SK-N-DZ (cell line): Measurements from ENCODE around the gene NTRK3.
"Not testable (repeated sequence)": the region's sequence is repeated elsewhere in the genome, so short reads cannot be mapped to it uniquely, and the experiment has no call there.

Experiments
- DNase-seq: peaks from one replicate; pipeline ENCODE4 v3.0.0-alpha.2; 2015; ENCODE audit warnings: low spot score

Gene NTRK3

DNA sequence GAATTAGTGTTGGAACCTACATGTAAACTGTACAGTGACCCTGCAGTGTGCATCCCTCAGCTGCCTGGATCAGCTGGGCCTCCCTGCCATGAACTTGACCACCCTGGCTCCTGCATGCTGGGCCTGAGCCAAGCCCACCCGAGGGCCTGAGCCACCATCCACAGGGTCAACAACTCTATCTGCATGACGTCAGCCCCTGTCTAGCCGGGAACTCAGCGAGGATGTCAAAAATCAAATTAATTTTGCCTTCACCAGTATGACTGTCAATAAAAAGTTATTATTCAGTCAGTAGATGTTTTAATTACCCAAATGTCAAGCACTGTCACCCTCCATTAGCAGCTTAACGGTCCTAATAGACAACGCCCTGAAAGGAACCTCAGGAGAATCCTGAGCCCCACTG is 181.4 kb downstream of the NTRK3 start:
- DNase-seq, result no peak

DNA sequence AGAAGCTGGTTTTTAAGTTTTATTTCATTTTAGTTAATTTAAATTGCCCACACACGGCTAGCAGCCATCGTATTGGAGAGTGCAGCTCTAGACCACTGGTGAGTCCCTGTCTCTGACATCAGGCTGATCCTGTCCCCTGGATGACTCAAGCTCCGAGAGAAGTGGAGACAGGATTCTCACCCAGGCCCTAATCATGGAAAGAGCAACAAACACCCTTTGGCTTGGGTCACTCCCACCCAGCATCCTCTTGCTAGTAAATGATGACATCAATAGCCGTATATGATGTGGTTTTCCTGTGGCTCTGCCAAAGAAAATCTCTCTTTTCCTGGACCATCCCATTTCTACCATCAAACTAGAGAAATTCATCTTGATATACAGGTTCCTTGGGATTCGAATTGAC is 182.2 kb downstream of the NTRK3 start:
- DNase-seq, result no peak

DNA sequence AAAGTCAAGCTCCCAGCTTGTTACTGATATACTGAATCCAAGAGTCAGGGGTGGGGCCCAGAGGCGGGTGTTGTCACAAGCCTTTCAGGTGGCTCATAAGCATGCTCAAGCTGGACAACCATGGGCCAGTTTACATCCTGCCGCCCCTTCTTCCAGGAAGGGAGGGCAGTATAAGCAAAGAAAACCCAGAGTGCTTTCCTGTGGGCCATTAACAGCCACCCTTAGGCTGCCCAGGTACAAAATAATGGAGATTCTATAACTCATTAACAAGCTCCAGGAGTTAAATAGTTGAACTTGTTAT is 183.2 kb downstream of the NTRK3 start:
- no peak for DNase-seq

DNA sequence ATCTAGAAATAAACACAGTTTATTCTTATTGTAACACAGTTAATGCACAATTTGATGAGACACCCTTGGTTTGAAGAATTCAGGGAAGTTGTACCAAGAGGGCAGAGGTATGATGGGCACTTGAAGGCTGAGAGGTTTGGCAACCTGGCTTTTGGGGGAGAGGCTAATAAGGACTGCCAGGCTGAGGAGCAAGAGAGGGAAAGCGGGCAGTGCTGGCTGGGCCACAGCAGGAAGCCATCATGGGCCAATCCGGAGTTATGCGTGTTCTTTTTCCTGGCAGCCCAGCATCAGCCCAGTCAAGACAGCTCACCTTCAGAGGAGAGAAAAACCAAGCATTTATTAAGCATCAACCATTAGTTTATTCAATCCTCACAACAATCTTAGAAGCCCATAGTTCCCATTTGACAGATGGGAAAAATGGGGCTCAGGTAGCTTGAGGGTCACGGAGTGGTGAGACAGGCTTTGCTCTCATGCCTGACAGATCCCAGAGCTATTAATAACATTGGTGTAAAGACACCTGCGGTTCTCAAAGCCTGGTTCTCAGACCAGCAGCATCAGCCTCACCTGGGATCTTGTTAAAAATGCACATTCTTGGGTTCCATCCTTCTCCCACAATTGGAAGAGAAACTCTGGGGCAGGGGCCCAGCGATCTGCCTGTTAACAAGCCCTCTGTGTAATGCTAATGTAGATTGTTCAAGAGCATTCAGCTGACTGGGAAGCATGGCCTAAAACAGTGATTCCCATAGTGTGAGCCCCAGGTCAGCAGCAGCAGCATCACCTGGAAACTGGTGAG is 183.7 kb downstream of the NTRK3 start:
- DNase-seq, result no peak

DNA sequence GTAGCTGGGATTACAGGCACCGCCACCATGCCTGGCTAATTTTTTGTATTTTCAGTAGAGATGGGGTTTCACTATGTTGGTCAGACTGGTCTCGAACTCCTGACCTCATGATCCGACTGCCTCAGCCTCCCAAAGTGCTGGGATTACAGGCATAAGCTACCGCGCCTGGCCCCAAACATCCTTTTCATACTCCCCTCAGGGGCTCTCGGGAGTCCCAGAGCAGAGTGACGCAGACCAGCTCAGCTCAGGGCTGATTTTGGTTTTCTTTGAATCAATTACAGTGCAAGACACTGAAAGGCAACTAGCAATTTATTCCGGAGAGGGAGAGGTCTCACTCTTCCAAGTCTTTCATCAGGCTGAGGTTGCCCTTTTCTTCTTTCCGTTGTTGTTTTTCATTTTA is 184.4 kb downstream of the NTRK3 start:
- not testable (repeated sequence) for DNase-seq

DNA sequence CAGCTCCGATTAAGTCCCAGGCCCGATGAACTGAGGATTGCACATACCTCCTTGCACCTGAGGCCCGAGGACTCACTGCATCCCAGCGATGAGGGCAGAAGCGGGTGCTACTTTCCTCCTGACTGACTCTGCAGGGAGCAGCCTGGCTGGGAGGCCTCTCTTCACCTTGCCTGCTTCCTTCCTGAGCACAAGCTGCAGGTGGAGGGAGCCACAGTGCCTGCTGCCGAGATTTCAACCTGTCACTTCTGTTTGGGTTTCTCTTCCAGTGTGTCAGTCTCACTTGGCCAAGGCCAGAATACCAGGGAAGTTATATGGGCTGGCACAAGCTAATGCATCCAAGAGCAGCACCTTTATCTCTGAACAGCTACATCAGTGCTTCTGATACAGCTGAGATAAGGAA is 185.4 kb downstream of the NTRK3 start:
- no peak for DNase-seq

- no peak for DNase-seq
These were observed 187.0 kb downstream of the NTRK3 start for GRCh38 chr15:88069561-88069960.

- no peak for DNase-seq
These were observed 189.2 kb downstream of the NTRK3 start for GRCh38 chr15:88067331-88067685.

DNA sequence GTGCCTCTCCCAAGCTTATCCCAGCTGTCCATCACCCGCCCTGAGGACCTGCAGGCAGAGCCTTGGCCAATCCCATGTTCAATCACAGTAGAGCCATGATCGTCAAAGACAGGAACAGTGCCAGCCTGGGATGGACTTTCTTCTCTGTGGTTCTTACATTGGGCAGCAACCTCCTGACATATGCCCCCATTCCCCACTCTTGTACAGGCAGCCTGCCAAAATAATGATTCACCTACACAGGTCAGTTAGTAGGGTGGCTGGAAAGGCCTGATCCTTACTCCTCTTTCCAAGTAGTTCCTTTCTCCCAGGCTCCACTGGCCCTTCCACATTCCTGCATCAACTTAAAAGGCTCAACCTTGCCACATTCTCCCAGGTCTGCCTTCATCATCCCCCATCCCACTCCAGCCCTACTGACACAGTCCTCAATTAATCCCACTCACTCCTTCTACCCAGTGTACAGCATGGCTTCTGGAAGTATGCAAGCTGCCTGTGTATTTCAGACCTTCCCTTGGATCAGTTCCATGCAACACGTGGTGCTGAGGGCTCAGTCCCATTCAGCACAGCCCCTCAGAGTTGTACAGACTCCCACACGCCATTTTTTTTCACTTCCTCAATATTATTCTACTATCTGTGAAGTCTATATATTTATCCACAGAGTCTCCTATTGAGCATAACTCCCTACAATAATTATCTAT is 189.8 kb downstream of the NTRK3 start:
- no peak for DNase-seq

DNA sequence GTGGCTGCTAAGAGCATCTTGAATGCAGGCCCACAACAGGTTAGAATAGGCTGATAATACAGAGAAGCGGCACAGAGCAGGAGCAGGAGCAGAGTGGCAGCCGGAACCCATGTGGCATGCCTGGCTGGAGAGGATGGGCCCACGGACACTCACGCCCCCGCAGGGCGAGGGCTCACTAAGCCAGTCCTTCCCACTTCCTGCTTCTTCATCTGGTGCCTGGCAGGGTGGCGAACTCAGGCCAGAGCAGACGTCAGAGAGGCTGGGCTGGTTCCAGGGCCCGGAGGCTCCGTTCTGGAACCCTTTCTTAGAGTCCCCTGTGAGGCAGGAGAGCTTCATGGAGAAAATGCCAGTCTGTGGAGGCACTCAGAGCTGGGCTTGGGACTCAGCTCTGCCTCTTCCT is 195.1 kb downstream of the NTRK3 start:
- no peak for DNase-seq

GRCh38 chr15:88060383-88060782 is 196.2 kb downstream of the NTRK3 start:
- no peak for DNase-seq

DNA sequence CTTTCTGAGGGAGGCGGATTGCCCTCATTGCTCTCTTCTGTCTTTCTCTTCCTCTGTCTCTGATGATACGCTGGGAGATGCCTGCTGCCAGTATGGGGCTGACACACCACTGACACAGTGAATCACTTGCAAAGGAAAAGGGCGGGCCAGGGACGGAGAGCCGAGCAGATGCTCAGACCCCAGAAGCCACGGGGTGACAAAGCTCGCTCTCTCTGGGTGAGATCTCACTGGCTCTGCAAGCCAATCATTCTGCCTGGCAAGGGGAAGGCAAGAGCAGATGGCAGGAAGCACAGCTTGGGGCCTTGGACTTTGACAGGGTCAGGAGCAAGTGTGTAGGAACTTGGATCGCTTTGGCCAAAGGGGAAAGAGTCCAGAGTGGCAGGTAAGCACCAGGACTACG is 198.7 kb downstream of the NTRK3 start:
- DNase-seq, result no peak

DNA sequence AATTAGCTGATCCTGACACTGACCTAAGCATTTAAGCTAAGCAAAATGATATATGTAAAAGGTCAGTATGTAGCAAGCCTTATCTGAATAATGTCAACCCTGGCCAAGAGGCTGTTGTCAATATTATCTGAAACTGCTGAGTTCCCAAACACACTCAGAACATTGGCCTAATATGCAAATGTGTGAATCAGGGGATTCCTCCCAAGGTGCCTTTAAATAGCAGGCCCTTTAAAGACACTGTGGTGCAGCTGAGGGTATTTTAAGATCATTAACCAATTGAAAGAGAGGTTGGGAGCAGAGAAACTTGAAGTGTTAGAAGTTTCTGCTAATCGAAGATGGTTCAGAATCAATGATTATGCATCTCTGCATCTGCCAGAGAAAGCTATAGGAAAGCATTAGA is 207.0 kb downstream of the NTRK3 start:
- DNase-seq, result no peak

DNA sequence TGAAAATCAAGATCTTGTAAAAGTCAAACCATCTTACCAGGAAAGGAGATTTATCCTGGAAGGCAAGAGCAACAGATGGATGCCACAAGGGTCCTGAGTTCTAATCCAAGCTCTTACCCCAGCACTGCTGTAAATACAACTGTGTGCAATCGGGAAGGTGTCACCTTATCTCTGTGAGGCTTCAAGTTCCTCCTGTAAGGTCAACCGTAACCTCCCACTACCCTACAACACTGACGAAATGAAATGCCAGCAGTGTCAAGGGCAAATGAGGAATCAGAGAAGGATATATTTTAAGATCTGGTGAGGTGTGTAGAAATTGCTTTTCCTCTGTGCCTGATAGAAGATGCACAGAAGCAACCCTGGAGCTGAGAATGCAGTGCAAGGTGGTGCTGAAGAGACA is 207.8 kb downstream of the NTRK3 start:
- DNase-seq, result no peak

DNA sequence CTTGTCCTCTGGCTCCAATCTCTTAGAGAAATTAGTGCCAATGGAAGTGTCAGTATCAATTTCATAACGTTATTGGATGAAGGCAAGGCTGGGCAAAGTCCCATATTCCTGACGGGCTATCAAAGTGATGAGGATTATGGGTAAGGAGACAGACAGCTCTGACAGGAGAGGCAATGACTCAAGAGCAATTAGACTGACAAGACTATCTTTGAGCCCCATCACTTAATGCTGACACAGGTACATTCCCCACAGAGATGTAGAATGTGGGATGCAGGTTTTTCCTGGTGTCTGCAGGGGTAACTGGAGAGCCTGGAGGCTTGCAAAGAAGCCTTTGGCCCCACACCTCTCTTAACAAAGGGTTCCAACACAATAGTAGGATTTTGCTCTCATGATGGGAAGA is 208.3 kb downstream of the NTRK3 start:
- peak; percentile 71 for DNase-seq

DNA sequence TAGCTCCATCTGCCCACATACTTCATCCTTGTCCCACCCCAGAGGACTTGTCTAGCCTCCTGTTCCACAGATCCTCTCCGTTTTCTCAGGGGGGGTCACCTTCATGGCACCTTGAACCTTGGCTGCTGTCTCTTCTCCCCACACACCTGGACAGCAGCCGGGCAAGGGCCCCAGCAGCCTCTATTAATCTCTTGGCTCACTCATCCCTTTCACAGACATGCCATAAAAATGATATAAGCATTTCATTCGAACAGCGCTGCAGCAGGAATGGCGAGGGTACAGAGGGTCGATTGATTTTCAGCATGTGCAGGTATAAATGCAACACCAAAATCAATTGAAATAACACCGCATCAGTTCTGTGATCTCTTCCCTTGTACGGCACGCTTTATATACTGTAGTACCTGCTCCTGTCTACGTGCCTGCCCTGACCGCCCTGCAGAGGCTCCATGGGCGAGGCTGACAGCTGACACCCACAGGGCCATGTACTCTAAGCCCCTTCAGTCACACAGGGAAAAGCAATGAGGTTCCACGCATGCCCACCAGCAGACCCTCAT is 209.9 kb downstream of the NTRK3 start:
- DNase-seq, result no peak

GRCh38 chr15:88043396-88043795 is 213.1 kb downstream of the NTRK3 start:
- DNase-seq, result no peak

DNA sequence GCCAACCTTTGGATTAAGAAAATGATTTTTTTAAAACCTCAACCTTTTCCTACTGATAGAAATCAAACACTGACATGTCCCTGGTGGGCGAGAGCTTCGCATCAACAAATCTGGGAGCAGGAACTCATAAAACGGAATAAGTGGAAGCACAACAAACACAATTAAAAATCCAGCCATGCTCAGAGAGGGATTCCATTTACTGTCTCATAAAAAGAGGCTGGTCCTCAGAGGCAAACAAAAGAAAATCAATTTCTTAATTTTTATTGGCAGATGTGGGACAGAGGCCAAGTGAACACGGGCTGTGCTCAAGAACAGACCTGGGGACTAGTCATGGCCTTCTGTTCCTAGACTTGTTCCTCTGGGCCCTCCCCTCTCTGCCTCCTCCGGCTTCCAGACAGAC is 214.5 kb downstream of the NTRK3 start:
- DNase-seq, result no peak

DNA sequence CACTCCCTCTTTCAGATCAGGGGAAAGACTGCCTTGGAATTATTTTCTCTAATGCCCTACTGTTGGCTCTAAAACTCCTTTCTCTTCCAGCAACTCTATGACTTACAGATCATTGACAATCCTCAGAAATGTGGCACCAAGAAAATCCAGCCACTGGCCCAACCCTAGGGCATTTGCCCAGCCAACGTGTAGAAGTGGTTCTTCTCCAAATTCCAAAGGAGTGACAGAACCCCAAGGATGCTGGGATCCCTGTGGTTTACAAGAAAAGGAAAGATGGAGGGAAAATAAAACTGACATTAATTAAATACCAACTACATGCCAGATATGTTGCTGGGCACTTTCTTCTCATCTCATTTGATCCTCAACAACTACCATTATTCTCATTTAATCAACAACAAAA is 216.0 kb downstream of the NTRK3 start:
- DNase-seq, result no peak

DNA sequence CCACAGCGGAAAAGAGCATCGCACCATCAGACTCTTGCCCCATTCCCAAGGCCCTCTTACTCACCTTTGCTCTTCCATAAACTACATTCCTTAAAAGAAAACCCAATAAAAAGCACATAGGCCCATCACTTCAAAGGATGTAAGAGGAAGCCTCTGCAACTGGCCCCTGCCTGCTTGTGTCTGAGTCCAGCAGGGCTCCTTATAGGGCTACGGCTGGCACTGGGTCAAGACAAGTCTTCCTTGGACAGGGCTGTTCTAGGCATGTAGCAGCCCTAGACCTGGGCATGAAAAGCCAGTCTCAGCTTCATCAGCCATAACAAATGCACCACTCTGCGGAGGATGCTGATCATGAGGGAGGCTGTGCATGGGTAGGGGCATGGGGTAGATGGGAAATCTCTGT is 218.3 kb downstream of the NTRK3 start:
- DNase-seq, result no peak

GRCh38 chr15:88036154-88036839 is 220.2 kb downstream of the NTRK3 start:
- DNase-seq, result no peak

- DNase-seq, result no peak
These were observed 221.2 kb downstream of the NTRK3 start for GRCh38 chr15:88035381-88035780.

- DNase-seq, result not testable (repeated sequence)
These were observed 223.1 kb downstream of the NTRK3 start for GRCh38 chr15:88033421-88033820.
